Spleen (tissue), 11 donors: ENCODE measurements around the gene PXK. TPM values are rescaled to one million over a fixed set of nuclear protein-coding genes. Genes with fewer than 3 reads are reported as not detected.
A peak's percentile ranks its signal among the peaks of the same experiment; 100 is the strongest.

Source experiments
- DNase-seq: peaks from one replicate; pipeline ENCODE4 v3.0.0-alpha.2; 2020
- H3K27ac ChIP-seq, 8 donors: fragments of 200-600 bp; sonication (generic) in 7 of 8; 1 replicate in 4 of 8; 2 replicates in 4 of 8; pipeline versions ENCODE4 v1.5.0 to v1.8.0; 2016 to 2021; ENCODE audit warnings: inconsistent platforms in 4 of 8, mild to moderate bottlenecking in 4 of 8, moderate library complexity in 1 of 8
- H3K27me3 ChIP-seq, 7 donors: fragments of 200-600 bp; sonication (generic) in 6 of 7; replicated peaks in 1 of 7; 1 replicate in 4 of 7; 2 replicates in 3 of 7; pipeline versions ENCODE4 v1.5.0 to v1.8.0; 2016 to 2021; ENCODE audit warnings: inconsistent platforms in 3 of 7, mild to moderate bottlenecking in 1 of 7
- H3K36me3 ChIP-seq, 6 donors: fragments of 200-600 bp; sonication (generic) in 5 of 6; 1 replicate in 4 of 6; 2 replicates in 2 of 6; pipeline versions ENCODE4 v1.5.0 to v1.8.0; 2016 to 2021; ENCODE audit warnings: inconsistent platforms in 2 of 6
- H3K4me1 ChIP-seq, 6 donors: fragments of 200-600 bp; sonication (generic) in 5 of 6; 1 replicate in 3 of 6; 2 replicates in 3 of 6; pipeline versions ENCODE4 v1.5.0 to v1.8.0; 2016 to 2021; ENCODE audit warnings: inconsistent platforms in 3 of 6
- H3K4me3 ChIP-seq, 8 donors: fragments of 200-600 bp; sonication (generic) in 7 of 8; 1 replicate in 4 of 8; 2 replicates in 4 of 8; pipeline versions ENCODE4 v1.5.0 to v1.8.0; 2016 to 2021; ENCODE audit warnings: inconsistent platforms in 4 of 8, mild to moderate bottlenecking in 4 of 8, moderate library complexity in 2 of 8
- H3K9me3 ChIP-seq, 8 donors: fragments of 200-600 bp; sonication (generic) in 7 of 8; 1 replicate in 4 of 8; 2 replicates in 4 of 8; pipeline versions ENCODE4 v1.5.0 to v1.8.0; 2016 to 2021; ENCODE audit warnings: inconsistent platforms in 4 of 8
- POLR2A ChIP-seq, 3 donors: fragments of 450-650 bp; IDR thresholded peaks; one replicate each; pipeline ENCODE4 v1.5.1; 2017; ENCODE audit warnings: antibody characterized with exemption in 3 of 3, mild to moderate bottlenecking in 1 of 3
- POLR2AphosphoS5 ChIP-seq, 3 donors: sonication (generic); formaldehyde crosslinking; IDR thresholded peaks; one replicate each; pipeline ENCODE4 v1.5.1; 2017; ENCODE audit warnings: antibody characterized with exemption in 3 of 3
- WGBS, 5 donors: extraction: QIAGEN DNeasy Blood & Tissue Kit in 3 of 5; methylation state at CpG; one replicate each; pipeline versions ENCODE4 v1.1.5 to v1.1.7; 2013 to 2018; 5-methylcytosine and 5-hydroxymethylcytosine counted together
- intact Hi-C: fragments of 100-400 bp; cut with DNase I; formaldehyde crosslinking; loops from one replicate; pipeline ENCODE4 v1.15.0; 2023; ENCODE audit warnings: low total_unique reads
- polyA plus RNA-seq, 3 donors: library from polyadenylated mRNA; stranded (reverse); fragments of 200-250 nt; gene quantifications; one replicate each; pipeline ENCODE4 v1.2.1, GENCODE V29; 2013
- total RNA-seq, 7 donors: library from RNA; depleted of rRNA in 3 of 7; stranded (reverse); fragments of >200 nt in 3 of 7; fragmentation: NEBNext Ultra II Directional in 4 of 7; extraction: Animal tissue kit (Norgen Biotek cat#: 25700) in 4 of 7; gene quantifications; one replicate each; pipeline versions ENCODE4 v1.1.0 to v1.2.1, GENCODE V29; 2016 to 2021
- TF ChIP-seq, protein P1 (sequence below), 11 experiments: fragments of 200-600 bp in 7 of 11; fragments of 450-650 bp in 4 of 11; sonication (generic) in 4 of 11; IDR thresholded peaks in 8 of 11; conservative IDR thresholded peaks in 3 of 11; 1 replicate in 7 of 11; 2 replicates in 4 of 11; pipeline versions ENCODE4 v1.4.0 to v1.8.0; 2016 to 2021; ENCODE audit warnings: antibody characterized with exemption in 11 of 11, inconsistent platforms in 4 of 11, mild to moderate bottlenecking in 1 of 11
- donor health status: healthy with polysubstance abuse.
- donor health status: DM: no; HTN: no; CAD: no; lungs with moderate emphysema.
- donor health status: DM: no; HTN: no; CAD: no.
- donor health status: Bipolar disorder and iron deficiency.
- donor health status: healthy.
- donor health status: DM: no; HTN: no; CAD: no.
- donor health status: DM: yes; HTN: yes; CAD: no.

The PXK gene
- total and polyA plus RNA-seq, 10 donors: 19.3 to 80.9 (median 49.7) TPM

DNA sequence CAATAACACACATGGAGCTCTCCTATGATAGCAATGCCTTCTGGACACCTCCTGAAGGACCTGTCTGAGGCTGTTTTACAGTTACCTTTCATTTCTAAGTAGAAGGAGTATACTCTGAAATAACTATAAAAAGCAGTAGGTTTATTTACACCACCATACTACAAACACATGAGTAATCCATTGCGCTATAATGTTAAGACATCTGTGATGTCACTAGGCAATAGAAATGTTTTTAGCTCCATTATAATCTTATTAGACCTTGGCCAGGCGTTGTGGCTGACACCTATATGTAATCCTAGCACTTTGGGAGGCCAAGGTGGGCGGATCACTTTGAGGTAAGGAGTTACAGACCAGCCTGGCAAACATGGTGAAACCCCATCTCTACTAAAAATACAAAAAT lies 24.7 kb downstream of the PXK start:
- Histone ChIP-seq H3K4me3 (no peak overlapping the region), H3K36me3 (peaks cover 0 to 3% (median 0%) of the 10 kb centered on the region in 6 donors), H3K27me3 (no peaks in the 10 kb centered on the region), H3K9me3 (no peaks in the 10 kb centered on the region), H3K27ac (peak overlapping the region in 5 of 8 donors; percentile 3 to 92 (median 91)), H3K4me1 (peaks cover 7 to 92% (median 60%) of the 10 kb centered on the region in 6 donors)
- no peak for DNase-seq
- WGBS, 5 donors: 87 to 92% (median 90%) methylated on average over 3 of the region's 3 CpGs
- intact Hi-C loops: no loop called here
- TF ChIP-seq, protein P1, sequence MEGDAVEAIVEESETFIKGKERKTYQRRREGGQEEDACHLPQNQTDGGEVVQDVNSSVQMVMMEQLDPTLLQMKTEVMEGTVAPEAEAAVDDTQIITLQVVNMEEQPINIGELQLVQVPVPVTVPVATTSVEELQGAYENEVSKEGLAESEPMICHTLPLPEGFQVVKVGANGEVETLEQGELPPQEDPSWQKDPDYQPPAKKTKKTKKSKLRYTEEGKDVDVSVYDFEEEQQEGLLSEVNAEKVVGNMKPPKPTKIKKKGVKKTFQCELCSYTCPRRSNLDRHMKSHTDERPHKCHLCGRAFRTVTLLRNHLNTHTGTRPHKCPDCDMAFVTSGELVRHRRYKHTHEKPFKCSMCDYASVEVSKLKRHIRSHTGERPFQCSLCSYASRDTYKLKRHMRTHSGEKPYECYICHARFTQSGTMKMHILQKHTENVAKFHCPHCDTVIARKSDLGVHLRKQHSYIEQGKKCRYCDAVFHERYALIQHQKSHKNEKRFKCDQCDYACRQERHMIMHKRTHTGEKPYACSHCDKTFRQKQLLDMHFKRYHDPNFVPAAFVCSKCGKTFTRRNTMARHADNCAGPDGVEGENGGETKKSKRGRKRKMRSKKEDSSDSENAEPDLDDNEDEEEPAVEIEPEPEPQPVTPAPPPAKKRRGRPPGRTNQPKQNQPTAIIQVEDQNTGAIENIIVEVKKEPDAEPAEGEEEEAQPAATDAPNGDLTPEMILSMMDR (IDR thresholded peaks at IDR 0.05 in 8 of 11, conservative IDR thresholded peaks at IDR 0.05 in 3 of 11): no peak
- TF ChIP-seq POLR2AphosphoS5 (IDR thresholded peaks at IDR 0.05) (no peak), POLR2A (IDR thresholded peaks at IDR 0.05) (no peak)

DNA sequence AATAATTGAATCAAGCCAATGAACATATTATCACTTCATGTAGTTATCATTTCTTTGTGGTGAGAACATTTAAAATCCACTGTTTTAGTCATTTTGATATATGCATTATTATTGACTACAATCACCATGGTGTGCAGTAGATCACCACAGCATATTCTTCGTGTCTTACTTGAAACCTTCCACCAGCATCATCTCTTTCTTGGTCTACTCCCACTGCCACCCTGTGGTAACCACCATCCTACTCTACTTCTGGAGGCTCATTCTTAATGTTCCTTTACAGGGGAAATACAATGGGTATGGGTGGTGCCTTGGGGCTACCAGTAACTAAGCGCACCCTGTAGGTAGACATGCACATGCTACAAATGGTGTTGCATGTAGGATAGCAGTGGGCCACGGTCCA lies 25.4 kb downstream of the PXK start:
- H3K4me1 ChIP-seq: peaks cover 5 to 85% (median 53%) of the 10 kb centered on the region in 6 donors
- TF ChIP-seq POLR2AphosphoS5 (IDR thresholded peaks at IDR 0.05): no peak
- TF ChIP-seq, protein P1 (IDR thresholded peaks at IDR 0.05 in 8 of 11, conservative IDR thresholded peaks at IDR 0.05 in 3 of 11): no peak
- TF ChIP-seq POLR2A (IDR thresholded peaks at IDR 0.05): no peak
- no peak overlapping the region for H3K4me3 ChIP-seq
- peaks cover 0 to 6% (median 0%) of the 10 kb centered on the region in 6 donors for H3K36me3 ChIP-seq
- peak overlapping the region in 1 of 8 donors; percentile 8 for H3K27ac ChIP-seq
- intact Hi-C loops: no loop called here
- no peak for DNase-seq
- no peaks in the 10 kb centered on the region for H3K27me3 ChIP-seq
- no peaks in the 10 kb centered on the region for H3K9me3 ChIP-seq
- WGBS, 5 donors: 74 to 94% (median 86%) methylated on average over 3 of the region's 3 CpGs

DNA sequence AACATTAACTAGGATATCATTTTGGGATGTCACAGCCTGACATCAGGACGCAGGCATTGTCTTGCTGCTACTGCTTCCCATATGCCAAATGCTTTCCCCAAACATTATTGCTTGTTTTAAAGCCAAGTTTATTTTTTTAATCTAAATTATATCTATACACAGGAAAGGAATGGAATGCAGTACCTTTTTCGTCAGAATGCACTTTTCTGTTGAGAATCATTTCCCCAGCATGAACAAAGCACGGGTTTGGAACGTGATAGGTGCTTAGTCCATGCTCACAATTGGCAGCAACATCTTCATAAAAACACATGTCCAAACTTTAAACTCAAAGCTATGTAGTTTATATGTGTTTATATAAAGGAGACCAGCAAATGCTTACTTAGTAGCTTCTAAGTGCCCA lies 26.1 kb downstream of the PXK start:
- no peaks in the 10 kb centered on the region for H3K27me3 ChIP-seq
- no peak for DNase-seq
- intact Hi-C loops: no loop called here
- H3K4me3 ChIP-seq: no peak overlapping the region
- peaks cover 0 to 6% (median 0%) of the 10 kb centered on the region in 6 donors for H3K36me3 ChIP-seq
- WGBS, 5 donors: 91 to 96% (median 94%) methylated on average over 4 of the region's 4 CpGs
- H3K27ac ChIP-seq: no peak overlapping the region
- no peaks in the 10 kb centered on the region for H3K9me3 ChIP-seq
- H3K4me1 ChIP-seq: peaks cover 5 to 84% (median 49%) of the 10 kb centered on the region in 6 donors
- TF ChIP-seq POLR2A (IDR thresholded peaks at IDR 0.05): no peak
- TF ChIP-seq POLR2AphosphoS5 (IDR thresholded peaks at IDR 0.05): no peak
- TF ChIP-seq, protein P1 (IDR thresholded peaks at IDR 0.05 in 8 of 11, conservative IDR thresholded peaks at IDR 0.05 in 3 of 11): no peak

DNA sequence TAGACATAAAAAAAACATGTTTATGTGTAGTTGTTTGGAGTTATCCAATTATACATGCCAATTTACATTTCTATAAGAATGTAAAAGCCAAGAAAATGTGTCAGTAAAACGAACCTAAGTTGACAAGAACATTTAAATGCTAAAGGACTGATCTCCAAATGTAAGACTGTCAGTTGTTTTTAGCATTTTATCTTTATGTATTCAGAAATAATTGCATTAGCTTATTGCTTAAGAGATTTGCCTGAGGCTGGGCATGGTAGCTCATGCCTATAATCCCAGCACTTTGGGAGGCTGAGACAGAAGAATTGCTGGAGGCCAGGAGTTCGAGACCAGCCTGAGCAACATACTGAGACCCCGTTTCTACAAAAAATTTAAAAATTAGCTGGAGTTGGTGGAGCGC lies 26.9 kb downstream of the PXK start:
- Histone ChIP-seq H3K27me3 (no peaks in the 10 kb centered on the region), H3K4me1 (peaks cover 5 to 84% (median 48%) of the 10 kb centered on the region in 6 donors), H3K9me3 (no peaks in the 10 kb centered on the region), H3K27ac (no peak overlapping the region), H3K36me3 (peaks cover 0 to 6% (median 0%) of the 10 kb centered on the region in 6 donors), H3K4me3 (no peak overlapping the region)
- intact Hi-C loops: no loop called here
- no peak for DNase-seq
- 91 to 94% (median 93%) methylated on average over 4 of the region's 4 CpGs for WGBS, 5 donors
- TF ChIP-seq POLR2A (IDR thresholded peaks at IDR 0.05) (no peak), POLR2AphosphoS5 (IDR thresholded peaks at IDR 0.05) (no peak)
- TF ChIP-seq, protein P1 (IDR thresholded peaks at IDR 0.05 in 8 of 11, conservative IDR thresholded peaks at IDR 0.05 in 3 of 11): no peak
